Uterus (tissue), 4 donors: ENCODE measurements around the gene GALNT2. TPM values are rescaled to one million over a fixed set of nuclear protein-coding genes. Genes with fewer than 3 reads are reported as not detected.

Experiments
- DNase-seq, 2 donors: peaks; one replicate each; pipeline ENCODE4 v3.0.0-alpha.2; 2019 to 2020
- H3K27ac ChIP-seq, 2 donors: fragments of 200-600 bp; sonication (generic); 1 replicate in 1 of 2; 2 replicates in 1 of 2; pipeline ENCODE4 v1.5.1; 2016 to 2018
- H3K27me3 ChIP-seq, 2 donors: fragments of 200-600 bp; sonication (generic); one replicate each; pipeline ENCODE4 v1.5.1; 2018 to 2019; ENCODE audit warnings: control low read depth in 1 of 2
- H3K36me3 ChIP-seq, 2 donors: fragments of 200-600 bp; sonication (generic); one replicate each; pipeline ENCODE4 v1.5.1; 2019; ENCODE audit warnings: control low read depth in 1 of 2
- H3K4me1 ChIP-seq, 2 donors: fragments of 200-600 bp; sonication (generic); one replicate each; pipeline ENCODE4 v1.5.1; 2018 to 2019; ENCODE audit warnings: control low read depth in 1 of 2
- H3K4me3 ChIP-seq, 2 donors: fragments of 200-600 bp; sonication (generic); 1 replicate in 1 of 2; 2 replicates in 1 of 2; pipeline ENCODE4 v1.5.1; 2018 to 2019; ENCODE audit warnings: mild to moderate bottlenecking in 1 of 2
- H3K9me3 ChIP-seq, 2 donors: fragments of 200-600 bp; sonication (generic); one replicate each; pipeline ENCODE4 v1.5.1; 2019; ENCODE audit warnings: control low read depth in 1 of 2
- POLR2A ChIP-seq, 2 donors: fragments of 450-650 bp; IDR thresholded peaks; one replicate each; pipeline ENCODE4 v1.6.1; 2016; ENCODE audit warnings: antibody characterized with exemption in 2 of 2, mild to moderate bottlenecking in 1 of 2, moderate library complexity in 1 of 2
- intact Hi-C: fragments of 100-400 bp; cut with DNase I; formaldehyde crosslinking; loops from one replicate; pipeline ENCODE4 v1.15.1; 2023; ENCODE audit warnings: low total_unique reads
- total RNA-seq, 4 donors: library from RNA; depleted of rRNA in 3 of 4; stranded (reverse); fragments of >200 nt in 3 of 4; gene quantifications; one replicate each; pipeline versions ENCODE4 v1.1.0 to v1.2.4, GENCODE V29; 2014 to 2023
- TF ChIP-seq, protein P1 (sequence below), 4 experiments: fragments of 200-600 bp in 2 of 4; fragments of 450-650 bp in 2 of 4; sonication (generic) in 2 of 4; IDR thresholded peaks; one replicate each; pipeline ENCODE4 v1.5.1; 2016 to 2019; ENCODE audit warnings: antibody characterized with exemption in 4 of 4, mild to moderate bottlenecking in 2 of 4, moderate library complexity in 1 of 4
- donor health status: DM: yes; HTN: yes; CAD: no.

The GALNT2 gene
- total RNA-seq, 4 donors from 2014 or later = 13.6 to 51.6 (median 39.6) TPM

DNA sequence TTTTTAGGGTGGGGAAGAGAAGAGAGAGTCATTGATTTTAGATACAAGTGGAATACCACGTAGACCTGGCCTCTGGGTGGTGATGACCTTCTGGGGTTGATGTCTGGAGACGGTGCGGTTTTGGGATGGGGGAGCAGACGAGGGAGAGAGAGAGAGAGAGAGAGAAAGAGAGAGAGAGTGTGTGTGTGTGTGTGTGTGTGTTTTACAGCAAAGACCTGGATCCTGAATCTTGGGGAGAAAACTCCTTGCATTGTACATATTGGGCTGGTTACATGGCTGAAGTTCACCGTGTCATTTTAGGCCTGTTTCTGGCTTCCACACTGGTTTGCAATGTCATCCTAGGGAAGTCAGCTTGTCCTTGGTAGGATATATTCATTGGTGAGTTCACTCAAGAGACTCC is 89.0 kb downstream of the GALNT2 start:
- intact Hi-C loops = no loop called here
- Histone ChIP-seq H3K4me1 (no peaks in the 10 kb centered on the region), H3K36me3 (no peaks in the 10 kb centered on the region), H3K27ac (no peak overlapping the region), H3K27me3 (no peaks in the 10 kb centered on the region), H3K9me3 (no peaks in the 10 kb centered on the region), H3K4me3 (no peak overlapping the region)
- DNase-seq = no peak
- TF ChIP-seq, protein P1, sequence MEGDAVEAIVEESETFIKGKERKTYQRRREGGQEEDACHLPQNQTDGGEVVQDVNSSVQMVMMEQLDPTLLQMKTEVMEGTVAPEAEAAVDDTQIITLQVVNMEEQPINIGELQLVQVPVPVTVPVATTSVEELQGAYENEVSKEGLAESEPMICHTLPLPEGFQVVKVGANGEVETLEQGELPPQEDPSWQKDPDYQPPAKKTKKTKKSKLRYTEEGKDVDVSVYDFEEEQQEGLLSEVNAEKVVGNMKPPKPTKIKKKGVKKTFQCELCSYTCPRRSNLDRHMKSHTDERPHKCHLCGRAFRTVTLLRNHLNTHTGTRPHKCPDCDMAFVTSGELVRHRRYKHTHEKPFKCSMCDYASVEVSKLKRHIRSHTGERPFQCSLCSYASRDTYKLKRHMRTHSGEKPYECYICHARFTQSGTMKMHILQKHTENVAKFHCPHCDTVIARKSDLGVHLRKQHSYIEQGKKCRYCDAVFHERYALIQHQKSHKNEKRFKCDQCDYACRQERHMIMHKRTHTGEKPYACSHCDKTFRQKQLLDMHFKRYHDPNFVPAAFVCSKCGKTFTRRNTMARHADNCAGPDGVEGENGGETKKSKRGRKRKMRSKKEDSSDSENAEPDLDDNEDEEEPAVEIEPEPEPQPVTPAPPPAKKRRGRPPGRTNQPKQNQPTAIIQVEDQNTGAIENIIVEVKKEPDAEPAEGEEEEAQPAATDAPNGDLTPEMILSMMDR (IDR thresholded peaks at IDR 0.05) = no peak
- TF ChIP-seq POLR2A (IDR thresholded peaks at IDR 0.05) = no peak

DNA sequence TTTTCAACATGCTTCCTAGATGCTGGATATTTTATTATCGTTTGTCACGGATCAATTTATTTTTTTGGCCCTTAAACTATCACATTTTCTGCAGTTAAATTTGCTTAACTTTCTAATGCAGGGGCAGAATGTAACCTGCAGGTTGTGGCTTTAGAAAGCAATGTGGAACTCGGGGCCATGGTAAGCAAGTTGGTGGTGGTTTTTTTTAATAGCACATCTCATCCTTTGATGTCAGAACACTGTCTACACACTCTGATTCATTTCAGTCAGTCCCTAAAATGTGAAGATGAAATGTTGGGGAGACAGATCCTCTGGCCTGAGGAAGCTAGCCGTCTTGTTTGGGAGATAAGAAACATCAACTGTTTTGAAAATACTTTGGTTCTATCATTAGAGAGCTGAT is 89.5 kb downstream of the GALNT2 start:
- H3K4me1 ChIP-seq = no peaks in the 10 kb centered on the region
- H3K9me3 ChIP-seq = no peaks in the 10 kb centered on the region
- H3K4me3 ChIP-seq = no peak overlapping the region
- DNase-seq = no peak
- intact Hi-C loops = no loop called here
- TF ChIP-seq POLR2A (IDR thresholded peaks at IDR 0.05) = no peak
- TF ChIP-seq, protein P1 (IDR thresholded peaks at IDR 0.05) = no peak
- H3K27me3 ChIP-seq = no peaks in the 10 kb centered on the region
- H3K36me3 ChIP-seq = no peaks in the 10 kb centered on the region
- H3K27ac ChIP-seq = no peak overlapping the region

DNA sequence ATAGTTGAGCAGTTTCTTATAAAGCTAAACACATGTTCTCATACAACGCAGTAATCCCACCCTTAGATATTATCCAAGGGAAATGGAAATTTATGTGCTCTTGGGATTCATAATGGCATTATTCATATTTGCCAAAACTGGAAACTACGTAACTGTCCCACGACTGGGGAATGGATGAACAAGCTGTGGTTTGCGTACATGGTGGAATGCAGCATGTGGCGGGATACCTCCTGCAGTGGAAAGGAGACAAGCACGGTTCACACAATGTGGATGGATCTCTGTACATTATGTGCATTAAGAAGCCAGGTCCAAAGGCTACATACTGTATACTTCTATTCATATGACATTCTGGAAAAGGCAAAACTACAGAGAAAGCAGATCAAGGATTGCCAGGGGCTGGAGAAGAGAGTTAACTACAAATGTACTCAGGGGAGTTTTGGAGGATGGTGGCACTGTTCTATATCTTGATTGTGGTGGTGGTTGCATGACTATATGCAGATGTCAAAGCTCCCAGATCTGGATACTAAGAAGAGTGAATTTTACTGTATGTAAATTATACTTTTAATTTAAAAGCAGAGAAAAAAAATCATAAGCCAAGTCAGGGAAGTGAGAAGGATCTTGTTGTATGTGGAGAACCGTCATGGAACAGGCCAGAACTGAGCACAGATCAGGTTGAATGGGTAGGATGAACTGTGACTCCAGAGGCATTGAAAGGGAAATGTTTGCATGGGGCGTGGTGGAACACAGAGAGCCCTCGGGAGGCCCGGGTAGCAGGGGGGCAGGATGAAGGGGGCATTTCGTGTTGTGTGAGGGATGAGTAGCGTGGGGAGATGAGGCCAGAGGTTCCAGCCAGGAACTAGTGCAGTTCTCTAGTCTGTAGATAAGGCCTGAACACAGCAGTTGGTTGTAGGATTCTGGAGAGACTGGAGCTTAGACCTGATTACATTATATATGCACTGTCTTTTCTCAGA is 90.7 kb downstream of the GALNT2 start:
- no peaks in the 10 kb centered on the region for H3K27me3 ChIP-seq
- intact Hi-C loops = no loop called here
- no peak for TF ChIP-seq POLR2A (IDR thresholded peaks at IDR 0.05)
- TF ChIP-seq, protein P1 (IDR thresholded peaks at IDR 0.05) = no peak
- H3K36me3 ChIP-seq = no peaks in the 10 kb centered on the region
- no peak overlapping the region for H3K4me3 ChIP-seq
- no peak overlapping the region for H3K27ac ChIP-seq
- DNase-seq = no peak
- H3K4me1 ChIP-seq = no peaks in the 10 kb centered on the region
- H3K9me3 ChIP-seq = no peaks in the 10 kb centered on the region

DNA sequence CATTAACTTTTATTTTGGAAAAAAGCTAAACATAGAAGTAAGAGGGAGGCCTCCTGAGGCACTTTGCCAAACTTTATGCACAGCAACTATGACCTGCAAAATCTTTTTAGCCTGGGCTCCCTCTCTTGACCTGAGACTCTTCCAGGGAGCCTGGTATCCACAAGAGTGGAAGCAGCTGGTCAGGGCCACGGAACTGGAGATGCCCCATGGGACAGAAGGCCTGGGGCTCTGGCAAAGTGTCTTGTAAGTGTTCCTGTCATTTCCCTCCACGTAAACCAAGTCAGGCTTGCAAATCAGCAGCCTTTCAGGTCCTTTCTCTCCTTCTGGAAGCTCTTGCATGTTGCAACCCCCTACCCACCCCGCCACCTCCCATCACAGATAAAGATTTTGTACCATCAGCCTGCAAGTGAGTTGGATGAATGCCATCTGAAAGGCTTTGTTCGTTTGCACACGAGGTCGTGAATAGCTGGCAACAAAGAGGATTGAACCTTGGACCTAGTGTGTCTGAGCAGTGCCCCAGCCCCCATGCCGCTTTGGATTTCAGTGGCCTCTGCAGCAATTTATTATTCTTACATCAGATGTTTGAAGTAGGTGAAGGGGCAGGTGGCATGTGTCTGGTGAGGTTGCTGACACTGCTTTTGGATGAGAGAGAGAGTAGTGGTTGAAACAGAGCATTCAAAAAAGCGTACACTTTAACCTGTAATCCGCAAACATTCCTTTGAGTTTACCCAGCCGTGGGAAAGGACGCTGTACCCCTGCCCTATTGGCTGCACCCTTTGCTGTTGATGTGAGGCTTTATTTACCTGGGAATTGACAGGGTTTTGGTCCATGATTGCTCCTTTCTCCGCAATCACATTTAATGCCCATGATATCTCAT is 91.6 kb downstream of the GALNT2 start:
- Histone ChIP-seq H3K27ac (no peak overlapping the region), H3K4me3 (no peak overlapping the region), H3K27me3 (no peaks in the 10 kb centered on the region), H3K9me3 (no peaks in the 10 kb centered on the region), H3K4me1 (no peaks in the 10 kb centered on the region), H3K36me3 (no peaks in the 10 kb centered on the region)
- no peak for TF ChIP-seq POLR2A (IDR thresholded peaks at IDR 0.05)
- TF ChIP-seq, protein P1 (IDR thresholded peaks at IDR 0.05) = no peak
- intact Hi-C loops = no loop called here
- no peak for DNase-seq
